HG03469 (cell line): ENCODE results near the gene MED12L.

Source experiments
- ATAC-seq: cut with Tn5 transposase; IDR thresholded peaks from one replicate; pipeline ENCODE4 v1.9.1; 2021; ENCODE audit warnings: mild to moderate bottlenecking, moderate library complexity, moderate number of reproducible peaks; ENCODE audit not compliant: unreplicated experiment

Gene MED12L

GRCh38 chr3:151283907-151284461 is 198.5 kb downstream of the MED12L start:
- ATAC-seq = no peak

- ATAC-seq = no peak
Measured at GRCh38 chr3:151285940-151286339, 200.5 kb downstream of the MED12L start.

DNA sequence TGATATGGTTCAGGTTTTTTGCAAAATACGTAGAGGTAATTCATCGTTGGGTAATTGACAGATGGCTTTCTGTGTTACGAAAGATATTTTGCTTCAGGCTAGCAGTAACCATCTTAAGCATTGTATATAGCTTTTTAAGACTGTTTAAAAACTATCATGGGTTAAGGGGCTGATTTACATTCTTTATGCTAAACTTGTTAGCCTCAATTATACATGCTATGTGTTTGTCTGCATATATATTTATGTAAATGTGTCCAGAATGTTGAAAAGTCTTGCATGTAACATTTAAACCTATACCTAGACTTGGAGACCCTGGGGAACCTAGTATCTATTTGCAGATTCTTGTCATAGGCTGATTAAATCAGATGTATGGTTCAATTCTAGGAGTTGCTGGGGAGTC is 204.0 kb downstream of the MED12L start:
- ATAC-seq = no peak

DNA sequence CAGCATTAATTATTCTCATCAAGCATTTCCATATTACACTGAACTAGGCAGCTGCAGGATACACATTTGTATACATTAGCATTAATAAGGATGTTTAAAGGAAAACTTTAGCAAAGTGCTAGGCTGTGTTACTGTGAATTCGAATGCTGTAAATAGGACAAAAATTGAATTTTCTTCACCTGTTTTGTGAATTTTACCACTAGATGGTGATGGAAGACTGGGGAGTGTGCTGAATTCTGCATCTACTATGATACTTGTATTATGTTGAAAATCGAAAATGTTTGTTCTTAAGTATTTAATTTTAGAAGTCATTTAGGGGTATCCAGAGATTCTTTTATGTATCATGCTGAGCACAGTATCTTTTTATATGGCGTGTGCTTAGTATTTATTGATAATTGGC is 205.2 kb downstream of the MED12L start:
- no peak for ATAC-seq

GRCh38 chr3:151293127-151293526 is 207.7 kb downstream of the MED12L start:
- ATAC-seq = no peak

- ATAC-seq = no peak
Measured at GRCh38 chr3:151296226-151296625, 210.8 kb downstream of the MED12L start.

DNA sequence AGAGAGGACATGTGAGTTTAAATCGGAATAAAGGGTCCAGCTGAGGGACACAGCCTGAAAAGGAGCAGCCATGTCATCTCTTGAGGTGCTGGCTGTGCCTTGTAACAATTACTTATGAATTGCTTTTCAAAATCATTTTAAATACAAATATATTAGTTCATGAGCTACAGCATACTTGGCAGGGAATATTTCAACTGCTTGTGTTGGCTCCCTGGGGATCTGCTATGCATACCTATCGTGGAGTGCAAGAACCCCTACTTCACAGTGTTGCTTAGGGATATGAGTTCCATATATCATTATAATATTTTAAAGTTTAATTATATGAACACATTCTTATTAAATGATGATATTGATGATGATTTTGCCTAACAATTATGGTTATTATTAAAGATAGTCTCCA is 212.0 kb downstream of the MED12L start:
- ATAC-seq = no peak

- no peak for ATAC-seq
Measured at GRCh38 chr3:151299006-151299405, 213.5 kb downstream of the MED12L start.

DNA sequence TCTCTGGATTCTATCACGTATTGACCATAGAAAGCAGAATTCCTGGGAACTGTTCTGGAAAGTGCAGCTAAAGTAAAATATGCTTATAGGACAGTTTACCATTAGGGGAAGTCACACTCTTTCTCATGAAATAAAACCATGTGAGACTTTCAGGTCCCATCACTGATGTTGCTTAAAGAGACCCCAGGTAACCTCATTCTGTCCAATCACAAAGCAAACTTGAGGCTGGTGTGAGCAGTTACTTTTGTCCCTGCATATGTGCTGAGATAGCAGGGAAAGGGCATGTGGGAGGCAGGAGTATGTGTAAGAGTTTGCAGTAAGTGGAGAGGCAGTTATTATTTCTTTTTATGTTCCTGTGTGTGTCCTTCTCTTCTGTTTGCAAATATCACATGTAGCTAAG is 215.1 kb downstream of the MED12L start:
- ATAC-seq = no peak

DNA sequence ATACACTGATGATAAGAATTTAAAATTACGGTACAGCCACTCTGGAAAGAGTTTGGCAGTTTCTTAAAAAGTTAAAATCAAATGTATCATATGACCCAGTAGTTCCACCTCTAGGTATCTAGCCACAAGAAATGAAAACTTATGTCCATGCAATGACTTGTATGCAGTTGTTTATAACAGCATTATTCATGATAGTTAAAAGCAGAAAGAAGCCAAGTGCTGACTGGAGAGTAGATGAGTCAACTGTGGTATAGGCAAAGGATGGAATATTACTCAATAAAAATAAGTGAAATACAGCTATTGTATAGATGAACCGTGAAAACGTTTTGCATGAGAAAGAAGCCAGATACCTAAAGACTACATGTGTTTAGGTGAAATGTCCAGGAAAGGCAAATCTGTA is 216.3 kb downstream of the MED12L start:
- ATAC-seq = no peak

DNA sequence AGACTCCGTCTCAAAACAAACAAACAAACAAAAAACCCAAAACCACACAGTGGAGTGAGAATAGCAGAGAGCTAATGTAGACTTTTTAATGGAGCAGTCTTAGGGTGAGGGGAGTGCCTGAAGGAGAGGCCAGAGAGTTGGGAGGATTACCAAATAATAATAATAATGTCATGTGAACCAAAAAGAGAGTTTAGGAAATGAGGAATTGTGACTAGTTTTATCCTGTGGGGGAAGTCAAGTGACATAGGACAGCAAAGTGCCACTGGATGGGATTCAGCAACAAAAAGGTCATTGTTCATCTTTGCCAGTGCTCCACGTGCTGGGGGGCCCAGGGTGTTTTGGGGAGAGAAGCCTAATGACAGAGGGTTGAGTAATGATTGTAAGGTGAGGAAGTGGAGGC is 218.3 kb downstream of the MED12L start:
- no peak for ATAC-seq

DNA sequence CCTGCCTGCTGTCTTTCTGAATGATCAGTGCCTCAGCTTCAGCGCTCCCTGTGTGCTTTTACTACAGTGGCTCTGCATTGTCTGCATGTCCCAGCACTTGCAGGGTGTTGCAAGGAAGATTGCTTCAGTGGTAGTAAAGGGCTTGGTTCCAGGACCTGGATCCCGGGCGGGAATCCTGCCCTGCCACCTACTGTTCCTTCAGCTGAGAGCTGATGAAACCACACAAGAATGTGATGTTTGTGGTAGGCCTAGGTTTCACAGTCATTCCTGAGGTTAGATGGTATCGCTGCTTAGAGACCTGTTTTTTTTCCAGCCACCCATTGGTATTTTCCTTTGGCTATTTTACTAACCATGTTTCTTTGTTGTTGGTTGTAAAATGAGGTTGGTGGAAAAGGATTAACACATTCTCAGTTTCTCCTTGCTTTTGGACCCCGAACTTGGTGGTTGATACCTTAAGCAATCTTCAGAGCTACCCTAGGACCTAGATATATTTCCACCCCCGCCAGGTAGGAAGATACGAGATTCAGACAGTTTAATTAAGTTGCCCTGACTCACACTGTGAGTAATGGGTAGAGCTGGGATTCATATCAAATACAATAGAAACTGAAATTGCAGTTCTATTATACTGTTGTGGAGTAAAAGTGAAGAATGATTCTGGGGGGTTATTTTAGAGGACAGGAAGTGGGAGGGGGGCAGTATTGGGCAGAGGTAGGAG is 219.8 kb downstream of the MED12L start:
- ATAC-seq = no peak

- no peak for ATAC-seq
Measured at GRCh38 chr3:151305775-151306151, 220.3 kb downstream of the MED12L start.

DNA sequence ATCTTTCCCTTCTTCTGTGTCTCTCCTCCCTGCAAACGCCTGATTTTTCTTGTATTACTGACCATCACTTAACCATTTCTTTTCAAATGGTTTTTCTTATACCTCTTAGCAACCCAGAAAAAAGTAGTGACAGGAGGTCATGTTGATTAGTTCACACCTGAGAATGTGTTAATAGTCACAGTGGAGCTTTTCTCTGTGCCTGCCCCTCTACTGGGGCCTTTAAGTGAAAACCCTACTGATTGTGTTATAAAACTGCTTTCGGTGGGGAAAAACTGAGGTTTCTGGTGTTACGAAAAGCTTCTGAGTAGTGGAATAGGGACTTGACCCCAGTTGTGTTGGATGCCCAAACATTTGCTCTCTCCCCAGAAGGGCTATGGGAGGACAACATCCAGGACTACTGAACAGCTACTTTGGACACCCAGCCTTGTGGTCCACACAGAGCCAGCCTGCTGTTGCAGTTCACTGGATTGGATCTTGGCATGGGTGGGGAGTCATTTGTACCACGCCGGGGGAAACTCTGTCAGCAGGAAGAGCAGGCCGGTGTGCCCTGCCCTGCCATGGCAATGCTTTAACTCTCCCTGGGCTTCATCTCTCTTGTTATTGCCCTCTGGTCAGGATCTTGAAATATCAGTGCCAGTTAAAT is 220.8 kb downstream of the MED12L start:
- no peak for ATAC-seq

DNA sequence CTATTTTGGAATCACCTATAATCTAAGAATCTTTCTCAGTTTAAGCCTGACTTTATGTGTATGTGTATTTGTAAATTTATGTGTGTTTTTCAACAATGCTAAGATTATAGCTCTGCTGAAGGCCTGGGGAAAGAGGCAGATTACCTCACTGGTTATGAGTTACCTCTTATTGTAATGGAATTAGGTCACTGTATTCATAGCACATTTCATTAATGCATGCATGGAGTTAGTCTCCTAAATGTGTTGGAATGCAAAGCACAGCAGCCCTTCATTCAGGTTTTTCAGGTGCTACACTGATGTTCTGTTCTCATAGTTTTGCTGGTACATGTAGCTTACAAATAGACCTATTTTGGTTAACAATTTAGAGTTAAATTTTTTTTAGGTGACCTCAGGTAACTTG is 221.7 kb downstream of the MED12L start:
- no peak for ATAC-seq

- no peak for ATAC-seq
Measured at GRCh38 chr3:151307583-151308488, 222.4 kb downstream of the MED12L start.

DNA sequence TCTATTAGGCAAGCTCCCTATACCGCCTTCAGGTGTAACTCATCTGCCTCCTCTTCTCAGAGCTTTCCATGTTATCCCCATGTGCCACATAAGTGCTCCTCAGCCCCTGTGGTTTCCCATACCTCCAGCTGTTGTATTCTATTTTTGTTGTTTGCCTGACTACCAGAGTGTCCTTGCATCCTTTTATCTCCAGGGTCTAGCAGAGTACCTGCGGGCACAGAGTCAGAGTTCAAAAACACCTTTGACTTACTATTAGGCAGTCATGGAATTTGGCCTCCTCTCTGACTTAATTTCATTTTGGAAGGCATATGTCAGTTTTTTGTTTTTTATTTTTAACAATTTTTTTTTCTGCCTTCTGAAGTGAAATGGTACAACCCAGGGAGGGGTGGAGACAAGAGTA is 224.1 kb downstream of the MED12L start:
- ATAC-seq = no peak

DNA sequence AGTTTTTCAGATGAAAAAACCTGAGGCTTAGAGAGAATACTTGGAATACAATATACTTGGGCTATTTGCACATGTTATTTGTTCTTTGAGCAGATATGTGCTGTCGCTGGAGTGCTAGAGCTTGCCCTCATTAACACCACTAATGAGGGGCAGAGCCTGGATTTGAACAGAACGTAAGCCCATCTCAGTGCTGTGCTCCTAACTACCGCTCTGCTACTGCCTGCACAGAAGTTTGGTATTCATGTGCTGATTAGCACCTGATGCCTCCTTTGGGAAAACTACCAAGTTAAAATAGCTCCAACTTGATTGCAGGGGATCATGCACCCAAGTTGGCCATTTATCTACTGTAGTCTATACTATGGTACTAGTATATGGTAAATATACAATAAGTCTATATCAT is 227.5 kb downstream of the MED12L start:
- ATAC-seq = no peak

DNA sequence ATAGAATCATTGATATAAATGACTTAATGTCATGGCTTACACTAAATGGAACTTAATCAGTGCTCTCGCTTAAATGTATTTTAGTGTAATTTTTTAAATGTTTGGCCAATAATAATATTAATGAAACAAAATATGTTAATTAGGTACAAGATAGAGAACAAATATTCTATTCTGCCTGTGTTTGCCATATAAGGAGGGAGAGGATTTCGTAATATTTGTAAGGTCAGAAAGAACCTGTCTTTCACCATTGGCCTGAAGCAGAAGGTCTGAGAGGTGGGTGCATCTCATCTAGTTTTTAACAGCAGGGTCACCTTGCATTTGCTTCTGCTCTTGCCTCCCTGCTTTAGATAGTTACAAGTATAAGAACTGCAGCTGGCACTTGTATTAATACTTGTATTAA is 228.7 kb downstream of the MED12L start:
- no peak for ATAC-seq

DNA sequence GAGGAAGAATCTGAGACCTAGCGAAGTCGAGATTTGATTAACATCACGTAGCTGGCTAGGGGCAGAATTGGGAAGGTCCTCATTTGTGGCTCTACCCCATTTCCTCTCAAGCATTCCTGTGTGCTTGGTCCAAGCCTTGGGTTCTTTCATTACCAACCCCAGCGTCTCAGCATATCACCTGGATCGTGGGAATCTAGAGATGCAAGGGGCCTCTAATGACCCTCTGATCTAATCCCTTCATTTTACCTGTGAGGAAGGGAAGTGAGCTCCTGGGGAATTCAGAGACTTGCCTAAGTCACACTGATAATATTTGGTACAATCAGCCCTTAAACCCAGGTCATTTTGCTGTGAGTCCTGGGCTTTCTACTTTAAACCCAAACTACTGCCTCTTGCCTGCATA is 229.1 kb downstream of the MED12L start:
- ATAC-seq = no peak

GRCh38 chr3:151315136-151315535 is 229.7 kb downstream of the MED12L start:
- no peak for ATAC-seq
